K562 (cell line): ENCODE data around the gene NOTCH3. TPM values are rescaled to one million over a fixed set of nuclear protein-coding genes. Genes with fewer than 3 reads are reported as not detected.

Experiments
- ATAC-seq: fragments of 200-7000 bp; cut with Tn5 transposase; 3 replicates; pipeline ENCODE4 v1.9.1; 2020; ENCODE audit warnings: moderate library complexity
- BruUV-seq: library from RNA; stranded (reverse); fragments of 400-500 nt; replicated peaks from 2 replicates; lab custom pipeline; 2021; lab: Mats Ljungman, UMichigan
- CTCF ChIA-PET: fragments of 300-600 bp; formaldehyde crosslinking; extraction: SDS; loops from one replicate; lab custom pipeline; 2021; ENCODE audit warnings: low intra/inter-chr PET ratio; lab: Yijun Ruan, JAX
- POLR2A ChIA-PET: fragments of 300-600, 350-650 bp; sonication (Branson Sonifier 250); formaldehyde crosslinking; extraction: SDS; loops from one replicate; lab custom pipeline; 2021; ENCODE audit warnings: antibody characterized with exemption, inconsistent platforms; lab: Yijun Ruan, JAX
- DNase-seq, 4 experiments: peaks; one replicate each; pipeline versions ENCODE4 v3.0.0 to v3.0.0-alpha.2; 2011 to 2018; ENCODE audit warnings: low spot score in 3 of 4, mixed read lengths in 3 of 4; ENCODE audit errors: extremely low read depth in 1 of 4
- FAIRE-seq: peaks from 2 replicates; lab custom pipeline; 2011; peaks lifted over from hg19 to GRCh38; lab: Jason Lieb, UNC
- H2AFZ ChIP-seq: 2 replicates; pipeline ENCODE4 v1.6.0; 2011; ENCODE audit warnings: low read depth, low read length, control low read depth, inconsistent platforms
- H3K27ac ChIP-seq: fragments of 200-600 bp; 3 replicates; pipeline ENCODE4 v1.8.0; 2011; ENCODE audit warnings: low read depth, mild to moderate bottlenecking, control low read depth, inconsistent platforms, low read length, moderate library complexity, mixed read lengths; ENCODE audit errors: extremely low read depth
- H3K27me3 ChIP-seq, 2 experiments: fragments of 300-600 bp in 1 of 2; 2 replicates in 1 of 2; 3 replicates in 1 of 2; pipeline versions ENCODE4 v1.6.0 to v1.8.0; 2011; ENCODE audit warnings: inconsistent platforms in 2 of 2, low read length in 2 of 2, mild to moderate bottlenecking in 1 of 2, mixed read lengths in 1 of 2, moderate library complexity in 1 of 2; ENCODE audit not compliant: control insufficient read depth in 2 of 2, insufficient read depth in 2 of 2
- H3K36me3 ChIP-seq: fragments of 300-600 bp; 3 replicates; pipeline ENCODE4 v1.8.0; 2011; ENCODE audit warnings: mild to moderate bottlenecking, low read length, inconsistent platforms; ENCODE audit not compliant: control insufficient read depth, insufficient read depth
- H3K4me1 ChIP-seq, 2 experiments: fragments of 200-600 bp in 1 of 2; replicated peaks in 1 of 2; 2 replicates in 1 of 2; 3 replicates in 1 of 2; pipeline versions ENCODE4 v1.5.1 to v1.8.0; 2011; ENCODE audit warnings: inconsistent platforms in 2 of 2, low read length in 2 of 2, mild to moderate bottlenecking in 1 of 2, mixed read lengths in 1 of 2, moderate library complexity in 1 of 2; ENCODE audit not compliant: control insufficient read depth in 2 of 2, insufficient read depth in 2 of 2
- H3K4me2 ChIP-seq: 2 replicates; pipeline ENCODE4 v1.6.1; 2011; ENCODE audit warnings: low read length, control low read depth, inconsistent platforms, mixed read lengths; ENCODE audit not compliant: insufficient read depth
- H3K4me3 ChIP-seq: fragments of 200-600 bp; sonication (generic), shearing (Covaris generic); 2 replicates; pipeline ENCODE4 v1.5.1; 2016; ENCODE audit warnings: control low read depth, inconsistent platforms
- H3K79me2 ChIP-seq: fragments of 200-600 bp; 3 replicates; pipeline ENCODE4 v1.8.0; 2011; ENCODE audit warnings: low read length, inconsistent platforms; ENCODE audit not compliant: control insufficient read depth, insufficient read depth
- H3K9ac ChIP-seq, 2 experiments: 2 replicates each; pipeline versions ENCODE4 v1.6.0 to v1.6.1; 2011; ENCODE audit warnings: low read depth in 2 of 2, low read length in 2 of 2, control low read depth in 1 of 2, inconsistent platforms in 1 of 2, mild to moderate bottlenecking in 1 of 2, mixed read lengths in 1 of 2; ENCODE audit not compliant: insufficient read depth in 1 of 2
- H3K9me1 ChIP-seq: one replicate; pipeline ENCODE4 v1.6.0; 2011; ENCODE audit warnings: inconsistent platforms, mild to moderate bottlenecking, low read length, moderate library complexity; ENCODE audit not compliant: control insufficient read depth, insufficient read depth
- H3K9me3 ChIP-seq: replicated peaks from 2 replicates; pipeline ENCODE4 v1.5.1; 2011; ENCODE audit warnings: low read depth, low read length, inconsistent platforms; ENCODE audit not compliant: control insufficient read depth, insufficient read depth
- H4K20me1 ChIP-seq: replicated peaks from 2 replicates; pipeline ENCODE4 v1.6.1; 2011; ENCODE audit warnings: low read length, inconsistent platforms, mixed read lengths; ENCODE audit not compliant: control insufficient read depth, insufficient read depth
- GTF2A2 ChIP-seq: IDR thresholded peaks from 2 replicates; pipeline ENCODE4 v1.6.1; 2016; ENCODE audit warnings: mild to moderate bottlenecking, missing genetic modification characterization, missing compliant biosample characterization
- GTF2F1 ChIP-seq: IDR thresholded peaks from 2 replicates; pipeline ENCODE4 v1.6.1; 2011; ENCODE audit warnings: low read depth, low read length, improper control_type of control experiment
- HMG20A ChIP-seq: fragments of 450-650 bp; formaldehyde crosslinking; conservative IDR thresholded peaks from 2 replicates; pipeline ENCODE4 v1.4.0; 2020; ENCODE audit warnings: mild to moderate bottlenecking, mixed read lengths
- KDM5B ChIP-seq: fragments of 200-600 bp; sonication (generic); IDR thresholded peaks from 2 replicates; pipeline ENCODE4 v1.6.1; 2012; ENCODE audit warnings: low read depth, mild to moderate bottlenecking, moderate library complexity, low read length, control low read depth, inconsistent platforms; ENCODE audit not compliant: insufficient replicate concordance
- NFATC3 ChIP-seq: fragments of 450-650 bp; IDR thresholded peaks from 2 replicates; pipeline ENCODE4 v1.6.1; 2017; ENCODE audit warnings: mild to moderate bottlenecking
- SMARCC2 ChIP-seq: fragments of 450-650 bp; IDR thresholded peaks from 2 replicates; pipeline ENCODE4 v1.6.1; 2017; ENCODE audit warnings: antibody characterized with exemption, moderate library complexity, mild to moderate bottlenecking, low read depth
- ZFPM2 ChIP-seq: fragments of 250-450 bp; sonication (Bioruptor Pico); IDR thresholded peaks from 2 replicates; pipeline ENCODE4 v1.5.1; 2022; ENCODE audit warnings: mild to moderate bottlenecking
- ZNF133 ChIP-seq: fragments of 250-450 bp; sonication (Bioruptor Pico); IDR thresholded peaks from 2 replicates; pipeline ENCODE4 v1.4.0; 2020; ENCODE audit warnings: mild to moderate bottlenecking
- ZNF584 ChIP-seq: fragments of 200-800 bp; sonication (Bioruptor generic); IDR thresholded peaks from 2 replicates; pipeline ENCODE4 v1.6.1; 2016; ENCODE audit warnings: low read depth, mild to moderate bottlenecking, missing genetic modification characterization, missing compliant biosample characterization
- ZNF764 ChIP-seq: fragments of 250-450 bp; sonication (Bioruptor Pico); IDR thresholded peaks from 2 replicates; pipeline ENCODE4 v1.4.0; 2020; ENCODE audit warnings: low read depth, mild to moderate bottlenecking, moderate library complexity
- WGBS: fragments of 100-300 bp; shearing (Covaris generic); methylation state at CpG from one replicate; pipeline ENCODE4 v1.1.6; 2016; ENCODE audit warnings: low coverage, mixed read lengths; ENCODE audit not compliant: insufficient coverage; ENCODE audit errors: missing lambda C conversion rate; 5-methylcytosine and 5-hydroxymethylcytosine counted together
- in situ Hi-C: fragments of 300-500 bp; cut with MboI; formaldehyde crosslinking; loops from 4 replicates; pipeline ENCODE4 v1.15.0; 2018; ENCODE audit warnings: inconsistent platforms, mixed read lengths
- intact Hi-C: fragments of 100-400 bp; cut with micrococcal nuclease; formaldehyde crosslinking; loops from 2 replicates; pipeline ENCODE4 v1.14.2; 2022
- polyA plus RNA-seq, 8 experiments: library from polyadenylated mRNA; depleted of rRNA in 4 of 8; stranded (reverse) in 5 of 8; unstranded in 3 of 8; fragments of >200 nt; fragmentation: Nextera tagmentation in 2 of 8; fragmentation: Illumina TruSeq in 1 of 8; extraction: Ambion mirVana in 2 of 8; extraction: Trizol in 1 of 8; gene quantifications; 2 replicates each; pipeline versions ENCODE4 v1.2.1 to v1.2.3, GENCODE V29; 2011 to 2014; ENCODE audit warnings: inconsistent platforms in 1 of 8, missing spikeins in 1 of 8
- total RNA-seq, 7 experiments: library from RNA; depleted of rRNA in 6 of 7; stranded (reverse); fragments of >200 nt in 6 of 7; fragmentation: Illumina TruSeq in 2 of 7; extraction: Trizol in 2 of 7; gene quantifications; 2 replicates each; pipeline versions ENCODE4 v1.2.1 to v1.2.3, GENCODE V29; 2011 to 2021; ENCODE audit warnings: low replicate concordance in 1 of 7
- TF ChIP-seq, protein P1 (sequence below): fragments of 250-450 bp; sonication (Bioruptor Pico); IDR thresholded peaks from 2 replicates; pipeline ENCODE4 v1.8.0; 2022; ENCODE audit warnings: moderate library complexity, mild to moderate bottlenecking, inconsistent platforms
- TF ChIP-seq, protein P2 (sequence below): IDR thresholded peaks from 2 replicates; pipeline ENCODE4 v1.6.1; 2011; ENCODE audit warnings: borderline replicate concordance, low read depth, mild to moderate bottlenecking, moderate library complexity, low read length; ENCODE audit not compliant: insufficient read depth, poor library complexity, severe bottlenecking
- TF ChIP-seq, protein P3 (sequence below): fragments of 450-650 bp; IDR thresholded peaks from 2 replicates; pipeline ENCODE4 v1.6.1; 2016
- TF ChIP-seq, protein P4 (sequence below): fragments of 250-450 bp; sonication (Bioruptor Pico); IDR thresholded peaks from 2 replicates; pipeline ENCODE4 v1.4.0; 2020

Gene NOTCH3
- total and polyA plus RNA-seq, 9 of the 15 experiments (the other 6 are each of a cell fraction or from before 2014, with no cell fraction given), result under 0.01 to 1.2 (median 0.16) TPM

DNA sequence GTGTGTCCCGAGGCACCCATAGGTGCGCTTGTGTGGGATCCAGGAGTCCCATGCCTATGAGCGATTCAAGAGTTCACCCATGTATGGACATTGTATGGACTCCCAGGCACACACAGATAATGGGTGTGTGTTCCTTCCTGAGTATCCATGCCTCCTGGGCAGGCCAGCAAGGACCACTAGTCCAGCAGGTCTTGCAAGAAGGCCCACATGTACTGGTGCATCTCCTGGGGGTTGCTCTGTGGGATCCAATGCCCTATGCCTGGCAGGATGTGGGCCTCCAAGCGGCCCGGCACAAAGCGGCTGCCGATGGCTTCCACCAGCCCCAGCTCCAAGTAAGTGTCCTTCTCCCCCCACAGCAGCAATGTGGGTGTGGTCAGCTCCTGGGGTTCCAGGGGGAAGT, 26.5 kb upstream of the NOTCH3 start:
- ChIA-PET CTCF (no interaction called here), POLR2A (interaction anchor here (0.8 to 1.4 kb wide), 4 partner anchors 9 to 24 kb away, joined by 3 to 5 read pairs (median 4); no protein-coding TSS in a partner anchor)
- no peaks in the 10 kb centered on the region for H3K79me2 ChIP-seq
- H3K36me3 ChIP-seq, result no peaks in the 10 kb centered on the region
- H3K4me3 ChIP-seq, result no peak overlapping the region
- no peak overlapping the region for H3K4me2 ChIP-seq
- no peak overlapping the region for H3K27ac ChIP-seq
- intact Hi-C loops (no loop called here), in situ Hi-C loops (no loop called here)
- no peak for ATAC-seq
- FAIRE-seq, result no peak
- H3K27me3 ChIP-seq, result peaks cover 0 to 7% of the 10 kb centered on the region in 2 experiments; a peak in 2 of 5 replicates
- no TSS peak for BruUV-seq
- 57% methylated on average over 7 of the region's 7 CpGs for WGBS
- DNase-seq, result no peak
- no peak overlapping the region for H3K9ac ChIP-seq
- no peaks in the 10 kb centered on the region for H3K9me1 ChIP-seq
- no peak overlapping the region for H2AFZ ChIP-seq
- H4K20me1 ChIP-seq, result no peaks in the 10 kb centered on the region
- H3K4me1 ChIP-seq, result peaks cover 7 to 21% of the 10 kb centered on the region in 2 experiments; a peak in 4 of 5 replicates
- H3K9me3 ChIP-seq, result no peaks in the 10 kb centered on the region
- TF ChIP-seq ZNF584 (CRISPR knock-in tag) (no peak), SMARCC2 (no peak), GTF2F1 (no peak), ZFPM2 (CRISPR knock-in tag) (no peak), HMG20A (no peak), GTF2A2 (tag) (no peak), ZNF133 (CRISPR knock-in tag) (no peak), KDM5B (no peak), ZNF764 (no peak), NFATC3 (no peak)
- TF ChIP-seq, protein P1, sequence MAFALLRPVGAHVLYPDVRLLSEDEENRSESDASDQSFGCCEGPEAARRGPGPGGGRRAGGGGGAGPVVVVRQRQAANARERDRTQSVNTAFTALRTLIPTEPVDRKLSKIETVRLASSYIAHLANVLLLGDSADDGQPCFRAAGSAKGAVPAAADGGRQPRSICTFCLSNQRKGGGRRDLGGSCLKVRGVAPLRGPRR (CRISPR knock-in tag), result no peak
- TF ChIP-seq, protein P2, sequence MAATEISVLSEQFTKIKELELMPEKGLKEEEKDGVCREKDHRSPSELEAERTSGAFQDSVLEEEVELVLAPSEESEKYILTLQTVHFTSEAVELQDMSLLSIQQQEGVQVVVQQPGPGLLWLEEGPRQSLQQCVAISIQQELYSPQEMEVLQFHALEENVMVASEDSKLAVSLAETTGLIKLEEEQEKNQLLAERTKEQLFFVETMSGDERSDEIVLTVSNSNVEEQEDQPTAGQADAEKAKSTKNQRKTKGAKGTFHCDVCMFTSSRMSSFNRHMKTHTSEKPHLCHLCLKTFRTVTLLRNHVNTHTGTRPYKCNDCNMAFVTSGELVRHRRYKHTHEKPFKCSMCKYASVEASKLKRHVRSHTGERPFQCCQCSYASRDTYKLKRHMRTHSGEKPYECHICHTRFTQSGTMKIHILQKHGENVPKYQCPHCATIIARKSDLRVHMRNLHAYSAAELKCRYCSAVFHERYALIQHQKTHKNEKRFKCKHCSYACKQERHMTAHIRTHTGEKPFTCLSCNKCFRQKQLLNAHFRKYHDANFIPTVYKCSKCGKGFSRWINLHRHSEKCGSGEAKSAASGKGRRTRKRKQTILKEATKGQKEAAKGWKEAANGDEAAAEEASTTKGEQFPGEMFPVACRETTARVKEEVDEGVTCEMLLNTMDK, result no peak
- TF ChIP-seq, protein P3, sequence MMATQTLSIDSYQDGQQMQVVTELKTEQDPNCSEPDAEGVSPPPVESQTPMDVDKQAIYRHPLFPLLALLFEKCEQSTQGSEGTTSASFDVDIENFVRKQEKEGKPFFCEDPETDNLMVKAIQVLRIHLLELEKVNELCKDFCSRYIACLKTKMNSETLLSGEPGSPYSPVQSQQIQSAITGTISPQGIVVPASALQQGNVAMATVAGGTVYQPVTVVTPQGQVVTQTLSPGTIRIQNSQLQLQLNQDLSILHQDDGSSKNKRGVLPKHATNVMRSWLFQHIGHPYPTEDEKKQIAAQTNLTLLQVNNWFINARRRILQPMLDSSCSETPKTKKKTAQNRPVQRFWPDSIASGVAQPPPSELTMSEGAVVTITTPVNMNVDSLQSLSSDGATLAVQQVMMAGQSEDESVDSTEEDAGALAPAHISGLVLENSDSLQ, result no peak
- TF ChIP-seq, protein P4, sequence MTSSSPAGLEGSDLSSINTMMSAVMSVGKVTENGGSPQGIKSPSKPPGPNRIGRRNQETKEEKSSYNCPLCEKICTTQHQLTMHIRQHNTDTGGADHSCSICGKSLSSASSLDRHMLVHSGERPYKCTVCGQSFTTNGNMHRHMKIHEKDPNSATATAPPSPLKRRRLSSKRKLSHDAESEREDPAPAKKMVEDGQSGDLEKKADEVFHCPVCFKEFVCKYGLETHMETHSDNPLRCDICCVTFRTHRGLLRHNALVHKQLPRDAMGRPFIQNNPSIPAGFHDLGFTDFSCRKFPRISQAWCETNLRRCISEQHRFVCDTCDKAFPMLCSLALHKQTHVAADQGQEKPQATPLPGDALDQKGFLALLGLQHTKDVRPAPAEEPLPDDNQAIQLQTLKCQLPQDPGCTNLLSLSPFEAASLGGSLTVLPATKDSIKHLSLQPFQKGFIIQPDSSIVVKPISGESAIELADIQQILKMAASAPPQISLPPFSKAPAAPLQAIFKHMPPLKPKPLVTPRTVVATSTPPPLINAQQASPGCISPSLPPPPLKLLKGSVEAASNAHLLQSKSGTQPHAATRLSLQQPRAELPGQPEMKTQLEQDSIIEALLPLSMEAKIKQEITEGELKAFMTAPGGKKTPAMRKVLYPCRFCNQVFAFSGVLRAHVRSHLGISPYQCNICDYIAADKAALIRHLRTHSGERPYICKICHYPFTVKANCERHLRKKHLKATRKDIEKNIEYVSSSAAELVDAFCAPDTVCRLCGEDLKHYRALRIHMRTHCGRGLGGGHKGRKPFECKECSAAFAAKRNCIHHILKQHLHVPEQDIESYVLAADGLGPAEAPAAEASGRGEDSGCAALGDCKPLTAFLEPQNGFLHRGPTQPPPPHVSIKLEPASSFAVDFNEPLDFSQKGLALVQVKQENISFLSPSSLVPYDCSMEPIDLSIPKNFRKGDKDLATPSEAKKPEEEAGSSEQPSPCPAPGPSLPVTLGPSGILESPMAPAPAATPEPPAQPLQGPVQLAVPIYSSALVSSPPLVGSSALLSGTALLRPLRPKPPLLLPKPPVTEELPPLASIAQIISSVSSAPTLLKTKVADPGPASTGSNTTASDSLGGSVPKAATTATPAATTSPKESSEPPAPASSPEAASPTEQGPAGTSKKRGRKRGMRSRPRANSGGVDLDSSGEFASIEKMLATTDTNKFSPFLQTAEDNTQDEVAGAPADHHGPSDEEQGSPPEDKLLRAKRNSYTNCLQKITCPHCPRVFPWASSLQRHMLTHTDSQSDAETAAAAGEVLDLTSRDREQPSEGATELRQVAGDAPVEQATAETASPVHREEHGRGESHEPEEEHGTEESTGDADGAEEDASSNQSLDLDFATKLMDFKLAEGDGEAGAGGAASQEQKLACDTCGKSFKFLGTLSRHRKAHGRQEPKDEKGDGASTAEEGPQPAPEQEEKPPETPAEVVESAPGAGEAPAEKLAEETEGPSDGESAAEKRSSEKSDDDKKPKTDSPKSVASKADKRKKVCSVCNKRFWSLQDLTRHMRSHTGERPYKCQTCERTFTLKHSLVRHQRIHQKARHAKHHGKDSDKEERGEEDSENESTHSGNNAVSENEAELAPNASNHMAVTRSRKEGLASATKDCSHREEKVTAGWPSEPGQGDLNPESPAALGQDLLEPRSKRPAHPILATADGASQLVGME (CRISPR knock-in tag), result no peak
